Lower lobe of right lung (tissue), 2 donors: ENCODE results near the gene ATP13A3. TPM values are rescaled to one million over a fixed set of nuclear protein-coding genes. Genes with fewer than 3 reads are reported as not detected.
A peak's percentile ranks its signal among the peaks of the same experiment; 100 is the strongest.

Experiments used
- ATAC-seq, 2 donors: fragments of 200-7000 bp; cut with Tn5 transposase; one replicate each; pipeline ENCODE4 v1.9.1; 2020 to 2022; ENCODE audit warnings: mild to moderate bottlenecking in 2 of 2, moderate library complexity in 2 of 2
- DNase-seq: peaks from one replicate; pipeline ENCODE4 v3.0.0-alpha.2; 2020
- H3K27ac ChIP-seq: fragments of 200-600 bp; one replicate; pipeline ENCODE4 v1.8.0; 2022
- H3K27me3 ChIP-seq: fragments of 200-600 bp; one replicate; pipeline ENCODE4 v1.8.0; 2022; ENCODE audit warnings: low read depth
- H3K36me3 ChIP-seq: fragments of 200-600 bp; one replicate; pipeline ENCODE4 v1.8.0; 2022; ENCODE audit warnings: mild to moderate bottlenecking
- H3K4me1 ChIP-seq: fragments of 200-600 bp; one replicate; pipeline ENCODE4 v1.8.0; 2022
- H3K4me3 ChIP-seq: fragments of 200-600 bp; one replicate; pipeline ENCODE4 v1.8.0; 2022; ENCODE audit warnings: mild to moderate bottlenecking
- H3K9me3 ChIP-seq: fragments of 200-600 bp; one replicate; pipeline ENCODE4 v1.8.0; 2022
- CTCF ChIP-seq: fragments of 200-600 bp; IDR thresholded peaks from one replicate; pipeline ENCODE4 v1.8.0; 2022; ENCODE audit warnings: antibody characterized with exemption, mild to moderate bottlenecking
- intact Hi-C: fragments of 100-400 bp; cut with DNase I; formaldehyde crosslinking; loops from one replicate; pipeline ENCODE4 v1.11.0; 2022
- total RNA-seq: library from RNA; stranded (reverse); fragmentation: NEBNext Ultra II Directional; extraction: Animal tissue kit (Norgen Biotek cat#: 25700); gene quantifications from one replicate; pipeline ENCODE4 v1.2.1, GENCODE V29; 2021
- donor health status: DM: no; HTN: yes; CAD: no; lungs with severe emphysema.

ATP13A3 gene
- total RNA-seq, 1 donor from 2014 or later, result 84.8 TPM

GRCh38 chr3:194475978-194476377 lies 10.8 kb downstream of the ATP13A3 start:
- TF ChIP-seq CTCF, result no peak
- no peaks in the 10 kb centered on the region for H3K9me3 ChIP-seq
- no peak overlapping the region for H3K27ac ChIP-seq
- DNase-seq (no peak), ATAC-seq (no peak)
- intact Hi-C loops, result loop anchor here (10.0 kb wide), 1 partner anchor 119 kb away; no protein-coding TSS in a partner anchor
- H3K4me1 ChIP-seq, result peaks cover 18% of the 10 kb centered on the region
- H3K36me3 ChIP-seq, result no peaks in the 10 kb centered on the region
- no peak overlapping the region for H3K4me3 ChIP-seq
- no peaks in the 10 kb centered on the region for H3K27me3 ChIP-seq

- H3K9me3 ChIP-seq, result no peaks in the 10 kb centered on the region
- H3K4me1 ChIP-seq, result peaks cover 12% of the 10 kb centered on the region
- H3K27me3 ChIP-seq, result no peaks in the 10 kb centered on the region
- intact Hi-C loops, result loop anchor here (10.0 kb wide), 1 partner anchor 119 kb away; no protein-coding TSS in a partner anchor
- DNase-seq (no peak), ATAC-seq (no peak)
- no peak overlapping the region for H3K4me3 ChIP-seq
- no peak overlapping the region for H3K27ac ChIP-seq
- no peaks in the 10 kb centered on the region for H3K36me3 ChIP-seq
- TF ChIP-seq CTCF, result no peak
Measured at GRCh38 chr3:194475138-194475932, 11.5 kb downstream of the ATP13A3 start.

- no peak for ATAC-seq
- no peak for TF ChIP-seq CTCF
- intact Hi-C loops, result loop anchor here (10.0 kb wide), 1 partner anchor 120 kb away; no protein-coding TSS in a partner anchor
- Histone ChIP-seq H3K4me3 (no peak overlapping the region), H3K36me3 (no peaks in the 10 kb centered on the region), H3K27me3 (no peaks in the 10 kb centered on the region), H3K27ac (no peak overlapping the region), H3K4me1 (peaks cover 5% of the 10 kb centered on the region), H3K9me3 (no peaks in the 10 kb centered on the region)
- no peak for DNase-seq
Measured at GRCh38 chr3:194474675-194475074, 12.1 kb downstream of the ATP13A3 start.

GRCh38 chr3:194472290-194472920 lies 14.4 kb downstream of the ATP13A3 start:
- intact Hi-C loops, result loop anchor here (10.0 kb wide), 1 partner anchor 122 kb away; no protein-coding TSS in a partner anchor
- peak; percentile 93 for TF ChIP-seq CTCF
- H3K4me3 ChIP-seq, result no peak overlapping the region
- no peak overlapping the region for H3K27ac ChIP-seq
- no peaks in the 10 kb centered on the region for H3K27me3 ChIP-seq
- no peak for DNase-seq
- peaks cover 4% of the 10 kb centered on the region for H3K4me1 ChIP-seq
- H3K9me3 ChIP-seq, result no peaks in the 10 kb centered on the region
- H3K36me3 ChIP-seq, result no peaks in the 10 kb centered on the region
- peak; percentile 85 to 90 for ATAC-seq

- TF ChIP-seq CTCF, result no peak
- DNase-seq (no peak), ATAC-seq (peak; percentile 25 to 50)
- Histone ChIP-seq H3K4me3 (no peak overlapping the region), H3K36me3 (no peaks in the 10 kb centered on the region), H3K27ac (no peak overlapping the region), H3K9me3 (no peaks in the 10 kb centered on the region), H3K27me3 (no peaks in the 10 kb centered on the region), H3K4me1 (peaks cover 4% of the 10 kb centered on the region)
- intact Hi-C loops, result loop anchor here (10.0 kb wide), 1 partner anchor 123 kb away; no protein-coding TSS in a partner anchor
Measured at GRCh38 chr3:194471863-194472262, 14.9 kb downstream of the ATP13A3 start.
